Measurements from ENCODE around the gene CEACAM8.

GRCh38 chr19:42595550-42596172 is 937 bp upstream of the CEACAM8 start:
- no peak for TF ChIP-seq CTCF (IDR thresholded peaks at IDR 0.05)
- no peak for TF ChIP-seq POLR2A (IDR thresholded peaks at IDR 0.05)

Measured in stomach (tissue), 4 donors.